GM19463 (cell line): ENCODE measurements around the gene SYT1.

Source experiments
- ATAC-seq: cut with Tn5 transposase; IDR thresholded peaks from one replicate; pipeline ENCODE4 v1.9.1; 2021; ENCODE audit warnings: mild to moderate bottlenecking, moderate library complexity; ENCODE audit not compliant: unreplicated experiment

The SYT1 gene

DNA sequence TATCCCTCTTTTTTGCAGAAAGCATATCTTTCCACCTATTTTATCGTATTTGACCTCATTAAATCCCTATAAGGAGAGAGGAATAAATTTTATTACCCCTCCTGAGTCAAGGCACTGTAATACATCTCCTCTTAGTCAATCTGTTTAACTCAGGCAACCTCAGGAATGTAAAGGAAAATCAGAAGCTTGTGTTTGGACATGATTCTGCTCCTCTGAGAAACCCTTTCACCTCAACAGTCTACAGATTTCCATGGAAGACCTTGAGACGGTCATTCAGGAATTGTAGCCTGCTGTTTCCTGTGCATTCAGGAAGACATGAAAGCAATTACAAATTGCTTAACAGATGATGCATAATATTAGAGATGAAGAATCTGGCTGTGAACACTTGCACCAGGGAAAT, 465.4 kb downstream of the SYT1 start:
- no peak for ATAC-seq

DNA sequence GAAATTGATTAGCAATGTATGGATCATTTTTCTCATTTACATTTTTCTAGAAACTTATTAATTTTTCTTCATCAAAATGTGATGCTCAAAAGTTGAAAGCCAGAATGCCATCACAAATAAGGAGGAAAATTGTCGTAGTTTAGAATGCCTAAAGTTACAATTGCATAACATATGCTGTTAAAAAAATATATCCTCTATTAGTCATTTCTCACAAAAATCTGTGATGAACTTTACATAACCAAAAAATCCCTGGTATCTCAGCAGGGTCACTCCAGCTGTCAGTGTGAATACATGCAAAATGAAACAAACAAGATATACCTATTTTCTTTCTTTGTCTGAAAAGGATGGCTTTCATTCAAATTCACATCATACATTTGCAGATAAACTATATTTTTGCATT, 467.3 kb downstream of the SYT1 start:
- ATAC-seq, result no peak

DNA sequence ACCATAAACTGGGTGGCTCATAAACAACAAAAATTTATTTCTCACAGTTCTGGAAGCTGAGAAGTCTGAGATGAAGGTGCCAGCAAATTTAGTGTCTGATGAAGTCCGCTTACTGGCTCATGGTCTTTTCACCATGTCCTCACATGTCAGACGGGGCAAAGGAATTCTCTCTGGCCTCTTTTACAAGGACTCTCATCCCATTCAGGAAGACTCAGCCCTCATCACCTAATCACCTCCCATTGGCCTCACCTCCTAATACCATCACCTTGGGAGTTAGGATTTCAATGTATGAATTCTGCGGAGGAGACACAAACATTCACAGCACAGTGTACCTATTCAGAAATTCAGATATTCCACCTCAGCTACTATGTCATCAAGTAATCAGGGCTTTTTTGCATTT, 468.6 kb downstream of the SYT1 start:
- no peak for ATAC-seq

DNA sequence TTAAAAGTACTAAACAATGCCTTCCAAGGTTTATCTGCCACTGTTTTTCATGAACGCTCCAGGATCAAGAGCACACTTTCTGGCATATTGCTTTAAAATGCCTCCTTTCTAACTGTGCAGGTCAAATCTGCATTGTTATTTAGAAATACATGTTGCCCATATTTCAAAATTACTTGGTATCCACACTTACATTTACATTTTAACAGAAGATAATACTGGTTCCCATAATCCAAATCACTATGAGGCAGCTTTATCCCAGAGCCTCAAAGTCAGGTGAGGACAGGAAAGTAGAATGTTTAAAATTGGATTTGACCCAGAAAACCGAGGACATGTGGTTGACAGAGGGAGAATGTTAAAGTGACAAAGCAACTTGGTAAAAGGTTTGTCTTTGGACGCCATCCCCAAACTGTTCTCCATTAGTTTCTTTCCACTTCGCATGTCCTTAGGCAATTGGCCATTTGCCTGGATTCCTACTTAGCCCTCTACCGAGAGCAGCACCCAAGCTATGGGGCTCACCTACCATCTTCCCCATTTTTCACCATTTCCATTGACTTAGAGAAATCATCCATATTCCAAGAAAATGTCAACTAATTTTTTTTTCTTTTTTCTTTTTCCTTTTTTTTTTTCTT, 473.2 kb downstream of the SYT1 start:
- no peak for ATAC-seq

DNA sequence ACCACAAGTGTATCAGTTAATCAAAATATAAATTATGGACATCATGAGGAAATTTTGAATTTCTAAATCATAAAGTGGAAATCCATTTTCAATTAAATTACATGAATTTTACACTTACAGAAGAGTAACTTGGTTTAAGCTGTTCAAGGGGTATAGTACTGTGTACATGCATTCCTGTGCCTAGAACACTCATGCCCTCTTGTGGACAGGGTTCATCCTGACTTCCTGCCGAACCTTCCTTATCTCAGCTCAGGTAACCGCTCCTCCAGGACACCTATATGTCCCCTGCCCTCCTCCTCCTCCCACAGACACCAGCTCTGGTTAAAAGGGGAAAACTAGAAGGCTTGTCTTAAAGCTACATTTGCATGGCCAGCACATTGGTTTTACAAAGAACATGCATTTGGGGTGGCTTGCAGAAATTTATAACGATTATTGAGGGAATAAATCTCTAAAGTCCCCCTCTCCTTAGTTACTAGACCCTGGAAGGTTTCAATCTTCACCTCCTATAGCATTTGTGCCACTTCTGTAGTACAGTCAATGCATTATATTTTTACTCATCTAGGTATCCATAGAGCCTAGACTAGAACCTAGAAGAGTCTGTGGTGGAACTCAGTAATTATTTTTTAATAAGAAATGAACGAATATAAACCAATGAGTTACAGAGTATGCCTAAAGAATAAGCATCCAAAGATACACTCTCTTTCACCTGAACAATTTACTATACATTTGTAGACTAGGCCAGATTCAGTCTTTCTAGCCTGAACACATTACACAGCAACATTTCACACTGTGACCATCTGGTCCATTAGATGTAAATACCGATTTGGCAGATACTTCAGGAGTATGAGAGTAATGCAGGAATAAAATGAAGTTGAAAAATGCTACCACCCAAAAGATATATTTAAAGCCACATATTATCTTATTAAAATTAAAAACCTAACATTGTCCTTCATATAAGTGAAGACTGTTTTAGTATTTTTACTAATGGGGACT, 480.6 kb downstream of the SYT1 start:
- ATAC-seq, result peak; percentile 80

- ATAC-seq, result no peak
Observed at GRCh38 chr12:79347866-79348265, 483.3 kb downstream of the SYT1 start.

DNA sequence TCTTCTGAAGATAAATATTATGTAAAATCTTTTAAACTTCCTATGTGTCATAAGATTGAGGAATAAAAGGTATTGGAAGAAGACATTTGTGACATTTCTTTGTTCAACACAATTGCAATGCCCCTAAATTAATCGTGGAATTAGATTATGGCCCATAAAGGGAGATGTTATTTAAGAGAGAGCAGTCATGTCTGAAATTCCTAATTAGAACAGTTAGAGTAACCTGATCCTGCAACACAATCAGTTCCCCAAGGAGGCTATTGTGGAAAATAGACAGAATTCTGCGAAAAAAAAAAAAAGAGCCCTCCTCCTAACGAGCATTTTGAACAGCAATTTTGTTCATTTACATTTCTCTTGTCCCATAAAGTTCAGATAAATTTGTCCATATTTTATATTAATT, 486.7 kb downstream of the SYT1 start:
- ATAC-seq, result no peak

DNA sequence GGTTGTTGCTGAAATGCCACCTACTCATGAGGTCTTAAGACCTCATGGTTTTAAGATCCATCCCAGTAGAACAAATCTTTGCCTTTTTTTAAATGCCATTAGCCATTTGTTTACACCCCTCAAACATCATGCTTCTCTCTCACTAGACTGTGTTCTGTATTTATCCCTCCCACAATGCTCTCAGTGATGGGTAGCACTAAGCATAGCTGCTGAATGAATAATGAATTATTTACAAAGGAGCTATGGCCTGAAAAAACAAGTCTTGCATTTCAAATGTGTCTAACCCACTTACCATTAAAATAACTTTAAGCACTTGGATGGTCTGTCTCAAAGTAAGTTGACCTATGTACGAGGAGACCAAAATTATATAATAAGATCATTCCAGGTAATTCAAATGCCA, 491.6 kb downstream of the SYT1 start:
- no peak for ATAC-seq

- ATAC-seq, result no peak
Observed at GRCh38 chr12:79357048-79357447, 492.5 kb downstream of the SYT1 start.

GRCh38 chr12:79358716-79359300, 494.2 kb downstream of the SYT1 start:
- ATAC-seq, result no peak

DNA sequence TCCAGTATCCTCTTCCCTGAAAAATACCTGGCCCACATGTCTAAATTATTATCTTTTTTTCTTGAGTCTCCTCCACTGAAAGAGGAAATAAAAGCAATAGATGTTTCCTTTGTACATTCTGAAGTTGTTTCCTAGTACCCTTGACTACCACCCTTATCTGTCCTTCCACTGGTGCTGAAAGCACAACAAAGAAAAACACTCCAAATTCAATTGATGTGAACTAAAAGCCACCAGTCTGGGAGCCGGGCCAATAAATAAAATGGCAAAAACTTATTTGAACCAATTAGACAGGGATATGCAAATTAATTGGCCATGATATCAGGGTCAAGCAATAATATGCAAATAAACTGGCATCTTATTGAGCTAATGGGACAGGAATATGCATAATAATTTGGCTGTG, 495.7 kb downstream of the SYT1 start:
- ATAC-seq, result no peak

DNA sequence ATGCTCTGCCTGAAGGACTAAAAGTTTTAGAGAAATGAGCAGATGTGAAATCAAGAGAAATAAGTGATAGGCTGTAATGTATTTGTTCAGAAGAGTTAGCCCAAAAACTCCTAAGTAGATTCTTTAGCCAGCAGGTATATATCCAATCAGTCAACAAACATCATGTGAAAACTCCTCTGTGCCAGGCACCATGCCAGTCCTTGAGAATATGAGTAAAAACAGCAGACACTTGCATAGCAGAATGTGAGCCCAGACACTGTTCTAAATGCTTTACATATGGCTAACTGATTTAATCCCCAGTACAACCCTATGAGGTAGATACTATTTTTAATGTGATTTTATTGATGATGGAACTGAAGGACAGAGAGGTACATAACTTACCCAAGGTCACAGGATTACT, 496.4 kb downstream of the SYT1 start:
- ATAC-seq, result no peak

DNA sequence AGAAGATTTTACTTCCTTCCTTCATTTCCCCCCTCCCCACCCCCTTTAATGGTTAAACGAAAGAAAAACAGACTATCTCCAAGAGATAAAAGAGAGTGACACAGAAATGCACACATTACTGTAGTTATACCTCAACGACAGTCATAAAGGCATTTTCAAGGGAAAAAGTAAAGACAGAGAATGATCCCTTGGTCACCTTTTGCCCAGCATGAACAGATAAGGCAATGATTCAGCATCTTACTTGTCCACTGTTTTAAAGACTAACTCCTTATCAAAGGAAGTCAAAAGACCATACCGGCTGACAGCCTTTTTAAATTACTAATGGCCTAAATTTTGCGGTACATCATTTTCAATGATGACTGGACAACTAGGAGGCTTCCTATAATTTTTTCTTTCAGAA, 499.6 kb downstream of the SYT1 start:
- no peak for ATAC-seq

DNA sequence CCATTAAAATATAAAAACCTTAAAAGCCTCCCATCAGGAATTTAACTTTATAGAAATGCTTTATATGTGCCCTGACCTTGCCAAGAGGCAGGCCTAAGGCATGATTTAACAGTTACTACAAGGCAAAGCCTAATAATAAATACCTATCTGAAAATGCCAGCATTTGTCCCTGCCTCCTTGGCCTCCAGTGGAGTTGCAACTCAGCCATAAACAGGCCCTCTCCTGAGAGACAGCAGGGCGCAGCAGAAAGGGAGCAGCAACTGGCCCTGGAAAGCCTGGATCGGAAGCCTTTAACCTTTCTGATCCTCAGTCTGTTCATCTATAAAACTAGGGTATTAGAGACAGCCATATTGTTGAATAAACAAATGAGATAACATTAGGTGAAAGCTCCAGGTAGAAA, 501.8 kb downstream of the SYT1 start:
- no peak for ATAC-seq

GRCh38 chr12:79367032-79367589, 502.5 kb downstream of the SYT1 start:
- ATAC-seq, result no peak

DNA sequence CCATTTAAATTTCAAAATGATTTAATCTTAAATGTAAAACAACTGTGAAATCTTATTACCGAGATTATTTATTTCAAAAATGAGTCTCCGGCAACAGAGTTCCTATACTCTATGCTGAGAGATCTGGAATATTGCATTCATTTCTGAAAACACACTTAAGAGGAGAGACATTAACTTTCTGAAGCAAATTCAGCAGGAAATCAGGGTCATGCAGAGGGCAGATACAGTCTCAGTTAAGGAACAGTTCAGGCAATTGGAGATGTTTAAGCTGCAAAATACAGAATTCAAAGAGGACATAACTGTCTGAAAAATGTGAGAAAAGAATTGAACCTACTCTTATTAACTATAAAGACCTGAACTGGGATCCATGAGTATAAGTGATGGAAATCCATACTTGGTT, 505.4 kb downstream of the SYT1 start:
- no peak for ATAC-seq

DNA sequence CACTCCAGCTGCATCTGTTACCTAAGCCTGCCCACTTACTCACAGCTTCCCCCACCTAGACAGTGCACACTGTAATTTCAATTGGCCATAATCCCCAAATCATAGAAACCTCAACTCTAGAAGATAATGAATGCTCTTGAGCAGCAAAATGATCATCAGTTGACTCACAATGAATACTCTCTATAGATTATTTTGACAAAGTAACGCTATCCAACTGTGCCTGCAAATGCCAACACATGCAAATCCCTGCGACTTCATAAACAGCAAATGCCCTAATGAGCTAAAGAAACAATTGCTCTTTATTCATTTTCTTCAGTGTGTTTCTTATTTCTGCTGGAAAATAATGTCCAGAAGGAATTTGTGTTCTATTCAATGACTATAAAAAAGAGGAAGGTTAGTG, 506.7 kb downstream of the SYT1 start:
- no peak for ATAC-seq

DNA sequence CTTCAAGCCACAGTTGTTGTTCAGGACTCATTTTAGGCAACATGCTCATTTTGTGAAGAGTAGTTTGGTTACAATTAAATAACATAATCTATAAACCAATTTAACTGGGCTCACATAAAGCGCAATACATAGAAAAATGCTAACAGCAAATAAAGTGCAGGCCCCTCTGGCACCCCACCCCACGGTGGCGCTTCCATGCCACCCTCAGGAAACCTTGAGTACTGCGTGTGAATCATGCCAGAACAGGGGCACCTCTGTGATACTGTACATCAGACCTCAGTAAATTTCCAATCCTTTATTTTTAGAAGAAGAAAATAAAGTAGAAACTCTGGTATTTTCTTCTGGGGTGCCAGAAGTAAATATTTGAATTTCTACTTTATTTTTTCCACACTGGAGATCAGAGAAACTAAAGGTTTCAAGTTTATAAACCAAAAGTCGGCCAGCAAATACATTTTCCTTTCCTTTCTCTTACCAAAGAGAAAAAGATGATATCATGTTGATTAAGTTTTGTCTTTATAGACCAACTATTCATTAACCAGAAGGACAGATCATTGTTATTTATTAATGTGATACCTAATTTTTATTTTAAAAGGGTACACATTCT, 509.4 kb downstream of the SYT1 start:
- peak; percentile 77 for ATAC-seq

GRCh38 chr12:79374545-79374944, 510.0 kb downstream of the SYT1 start:
- no peak for ATAC-seq

DNA sequence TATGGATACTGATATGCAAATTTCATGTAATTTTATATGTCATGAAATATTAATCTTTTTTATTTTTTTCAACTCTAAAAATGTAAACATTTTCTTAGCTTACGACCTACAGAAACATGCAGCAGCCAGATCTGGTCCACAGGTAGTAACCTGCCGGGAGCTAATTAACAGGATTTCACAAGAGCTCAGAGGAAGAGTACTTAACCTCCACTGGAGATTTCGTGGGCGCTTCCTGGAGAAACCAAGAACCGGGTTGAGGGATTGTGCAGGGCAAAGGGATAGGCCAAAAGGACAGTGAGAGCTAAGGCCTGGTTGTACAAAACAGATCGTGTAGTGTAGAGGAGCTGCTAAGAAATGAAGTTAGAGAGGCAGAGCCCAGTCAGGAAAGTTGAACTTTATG, 510.5 kb downstream of the SYT1 start:
- no peak for ATAC-seq

DNA sequence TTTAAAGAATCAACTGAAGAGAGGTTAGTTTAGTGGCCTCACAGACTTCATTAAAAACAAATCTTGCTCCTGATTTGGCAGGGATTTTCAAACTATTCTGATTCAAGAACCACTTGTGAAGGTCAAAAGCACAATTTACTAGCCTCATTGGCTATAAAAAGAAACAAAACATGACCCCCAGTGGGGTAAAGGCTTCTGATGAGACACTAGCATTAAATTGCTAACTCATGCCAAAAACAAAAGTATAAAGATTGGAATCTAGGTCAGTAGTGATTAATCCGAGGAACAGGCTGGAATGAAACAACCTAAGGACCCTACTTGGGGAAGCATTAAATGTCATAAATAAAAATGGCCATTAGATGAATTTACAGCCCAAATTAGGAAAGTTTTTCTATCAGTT, 513.9 kb downstream of the SYT1 start:
- ATAC-seq, result no peak
